GM21528 (cell line): ENCODE measurements around the gene SPTAN1.
"Not testable (repeated sequence)": the region's sequence is repeated elsewhere in the genome, so short reads cannot be mapped to it uniquely, and the experiment has no call there.

Experiments
- ATAC-seq: cut with Tn5 transposase; IDR thresholded peaks from one replicate; pipeline ENCODE4 v1.9.1; 2021; ENCODE audit warnings: mild to moderate bottlenecking, moderate library complexity; ENCODE audit not compliant: unreplicated experiment, low FRiP score

Gene SPTAN1

DNA sequence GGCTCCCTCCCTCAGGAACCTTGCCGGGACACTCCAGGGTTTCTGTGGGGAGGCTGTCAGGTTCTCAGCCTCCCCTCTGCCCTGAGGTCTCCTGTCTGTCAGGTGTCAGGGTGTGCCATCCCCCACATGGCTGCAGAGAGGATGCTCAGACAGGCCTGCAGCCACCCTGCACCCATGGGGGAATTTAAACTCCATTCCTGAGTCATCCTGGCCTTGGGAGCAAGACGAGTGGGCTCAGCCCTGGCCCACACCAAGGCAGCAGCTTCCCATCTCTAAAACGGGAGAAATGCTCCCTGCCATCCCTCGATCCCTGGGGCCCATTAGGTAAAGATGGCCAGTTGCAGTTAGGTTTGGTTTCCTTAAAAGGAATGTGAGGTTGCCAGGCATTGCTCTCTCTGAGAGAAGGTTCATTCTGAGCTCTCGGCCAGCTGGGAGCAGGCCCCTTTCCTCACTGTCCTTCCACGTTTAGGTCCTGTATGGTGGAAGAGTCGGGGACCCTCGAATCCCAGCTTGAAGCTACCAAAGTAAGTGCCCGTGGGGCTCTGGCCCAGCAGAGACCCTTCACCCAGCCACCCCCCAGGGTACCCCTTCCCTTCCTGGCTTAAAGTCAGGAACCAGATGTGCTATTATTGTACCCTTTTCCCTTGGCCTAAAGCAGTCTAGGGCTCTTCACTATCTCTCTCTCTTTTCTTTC is 77.6 kb downstream of the SPTAN1 start:
- ATAC-seq = no peak

DNA sequence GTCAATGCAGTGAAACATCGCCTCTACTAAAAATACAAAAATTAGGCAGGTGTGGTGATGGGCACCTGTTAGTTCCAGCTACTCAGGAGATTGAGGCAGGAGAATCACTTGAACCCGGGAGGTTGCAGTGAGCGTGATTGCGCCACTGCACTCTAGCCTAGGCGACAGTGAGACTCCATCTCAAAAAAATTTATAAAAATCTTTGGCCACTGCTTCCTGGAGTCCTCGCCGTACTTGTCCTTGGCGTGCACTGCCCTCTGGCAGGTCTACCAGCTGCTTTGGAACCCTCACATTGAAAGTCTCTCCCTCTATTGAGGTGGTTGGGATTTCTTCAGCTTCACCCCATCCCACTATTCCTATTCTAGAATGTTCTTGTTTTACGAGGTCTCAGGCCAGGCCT is 79.2 kb downstream of the SPTAN1 start:
- ATAC-seq = no peak

DNA sequence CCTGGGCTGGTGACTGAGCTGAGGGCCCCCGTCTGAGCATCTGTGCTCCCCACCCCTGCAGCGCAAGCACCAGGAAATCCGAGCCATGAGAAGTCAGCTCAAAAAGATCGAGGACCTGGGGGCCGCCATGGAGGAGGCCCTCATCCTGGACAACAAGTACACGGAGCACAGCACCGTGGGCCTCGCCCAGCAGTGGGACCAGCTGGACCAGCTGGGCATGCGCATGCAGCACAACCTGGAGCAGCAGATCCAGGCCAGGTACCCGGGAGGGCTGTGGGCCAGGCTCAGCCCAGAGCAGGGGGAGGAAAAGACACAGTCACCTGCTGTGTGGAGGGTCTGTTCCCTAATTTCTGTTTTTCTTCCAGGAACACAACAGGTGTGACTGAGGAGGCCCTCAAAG is 79.7 kb downstream of the SPTAN1 start:
- no peak for ATAC-seq

DNA sequence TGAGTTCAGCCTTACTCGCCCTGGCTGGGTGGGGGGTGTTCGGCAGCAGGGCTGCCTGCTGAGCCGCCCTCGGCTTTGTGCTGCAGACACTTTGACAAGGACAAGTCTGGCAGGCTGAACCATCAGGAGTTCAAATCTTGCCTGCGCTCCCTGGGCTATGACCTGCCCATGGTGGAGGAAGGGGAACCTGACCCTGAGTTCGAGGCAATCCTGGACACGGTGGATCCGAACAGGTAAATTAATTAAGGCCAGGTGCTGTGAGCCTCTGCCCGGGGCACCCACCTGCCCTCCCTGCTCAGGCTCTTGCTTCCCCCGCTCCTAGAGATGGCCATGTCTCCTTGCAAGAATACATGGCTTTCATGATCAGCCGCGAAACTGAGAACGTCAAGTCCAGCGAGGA is 80.1 kb downstream of the SPTAN1 start:
- no peak for ATAC-seq

DNA sequence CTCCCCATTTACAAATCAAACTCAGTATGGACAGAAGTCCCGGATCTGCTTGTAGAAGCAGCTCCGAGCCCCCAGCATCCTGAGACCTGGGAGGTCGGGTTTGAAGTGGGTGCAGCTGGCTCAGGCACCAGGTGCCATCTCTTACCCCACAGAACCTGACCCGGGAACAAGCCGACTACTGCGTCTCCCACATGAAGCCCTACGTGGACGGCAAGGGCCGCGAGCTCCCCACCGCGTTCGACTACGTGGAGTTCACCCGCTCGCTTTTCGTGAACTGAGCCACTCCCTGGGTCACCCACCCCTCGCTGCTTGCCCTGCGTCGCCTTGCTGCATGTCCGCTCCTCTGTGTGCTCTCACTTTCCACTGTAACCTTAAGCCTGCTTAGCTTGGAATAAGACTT is 80.7 kb downstream of the SPTAN1 start:
- ATAC-seq = no peak

DNA sequence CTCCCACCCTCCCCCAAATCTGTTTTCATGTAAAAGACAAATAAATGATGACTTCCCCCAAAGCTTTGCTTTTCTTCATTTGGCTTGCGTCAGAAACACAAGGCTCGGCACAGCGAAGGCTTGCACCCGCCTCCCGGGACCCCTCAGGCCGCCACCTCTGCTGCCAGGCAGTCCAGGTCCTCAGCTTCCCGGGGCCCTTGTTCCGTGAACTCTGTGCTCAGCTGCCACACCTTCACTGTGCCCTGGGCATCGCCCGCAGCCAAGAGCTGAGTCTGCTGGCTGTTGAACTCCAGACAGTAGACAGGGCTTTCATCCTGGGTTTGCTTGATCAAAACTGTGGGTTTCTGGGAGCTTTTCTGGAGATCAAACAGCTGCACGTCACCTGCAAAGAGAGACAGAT is 81.2 kb downstream of the SPTAN1 start:
- no peak for ATAC-seq

DNA sequence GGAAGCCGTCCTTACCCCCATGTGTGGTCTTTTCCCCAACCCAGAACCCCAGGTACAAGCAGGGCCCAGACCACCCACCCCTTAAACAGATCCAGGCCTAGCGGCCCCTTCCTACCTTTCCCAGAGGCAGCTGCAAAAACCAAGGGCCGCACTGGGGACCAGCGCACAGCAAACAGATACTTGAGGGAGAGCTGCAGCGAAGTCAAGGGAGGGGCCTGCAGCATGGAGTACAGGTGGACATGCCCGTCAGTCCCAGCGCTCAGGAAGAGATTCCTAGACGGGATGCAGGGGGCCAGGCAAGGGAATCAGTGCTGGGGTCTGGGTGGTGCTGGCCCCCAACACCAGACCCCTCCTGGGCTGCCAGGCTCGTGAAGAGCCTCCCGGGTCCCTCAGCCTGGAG is 81.7 kb downstream of the SPTAN1 start:
- no peak for ATAC-seq

DNA sequence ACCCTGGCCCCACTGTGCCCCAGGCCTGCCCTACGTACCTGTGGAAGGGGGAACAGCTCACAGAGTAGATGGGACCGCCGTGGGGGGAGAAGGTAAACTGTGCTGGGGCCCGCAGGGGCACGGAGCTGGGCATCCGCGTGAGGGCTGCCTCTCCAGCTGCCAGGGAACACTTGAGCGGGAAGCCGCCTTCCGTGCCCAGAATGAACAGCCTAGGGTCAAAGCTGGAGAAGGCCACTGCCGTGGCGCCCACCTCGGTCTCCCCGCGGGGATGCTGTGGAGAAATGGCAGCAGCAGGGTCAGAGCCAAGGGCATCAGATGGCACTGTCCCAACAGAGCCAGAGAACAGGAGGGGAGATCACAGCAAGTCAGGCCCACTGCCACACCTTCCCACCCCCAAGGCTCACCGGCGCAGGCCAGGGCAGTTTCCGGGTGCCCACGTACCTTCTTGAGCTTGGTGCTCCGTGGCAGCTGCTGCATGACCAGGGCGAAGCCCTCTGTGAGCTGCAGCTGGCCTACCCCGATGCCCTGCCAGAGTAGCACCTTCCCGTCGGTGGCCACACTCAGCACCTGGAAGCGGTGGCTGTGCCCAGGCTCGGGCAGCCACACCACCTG is 82.4 kb downstream of the SPTAN1 start:
- no peak for ATAC-seq

DNA sequence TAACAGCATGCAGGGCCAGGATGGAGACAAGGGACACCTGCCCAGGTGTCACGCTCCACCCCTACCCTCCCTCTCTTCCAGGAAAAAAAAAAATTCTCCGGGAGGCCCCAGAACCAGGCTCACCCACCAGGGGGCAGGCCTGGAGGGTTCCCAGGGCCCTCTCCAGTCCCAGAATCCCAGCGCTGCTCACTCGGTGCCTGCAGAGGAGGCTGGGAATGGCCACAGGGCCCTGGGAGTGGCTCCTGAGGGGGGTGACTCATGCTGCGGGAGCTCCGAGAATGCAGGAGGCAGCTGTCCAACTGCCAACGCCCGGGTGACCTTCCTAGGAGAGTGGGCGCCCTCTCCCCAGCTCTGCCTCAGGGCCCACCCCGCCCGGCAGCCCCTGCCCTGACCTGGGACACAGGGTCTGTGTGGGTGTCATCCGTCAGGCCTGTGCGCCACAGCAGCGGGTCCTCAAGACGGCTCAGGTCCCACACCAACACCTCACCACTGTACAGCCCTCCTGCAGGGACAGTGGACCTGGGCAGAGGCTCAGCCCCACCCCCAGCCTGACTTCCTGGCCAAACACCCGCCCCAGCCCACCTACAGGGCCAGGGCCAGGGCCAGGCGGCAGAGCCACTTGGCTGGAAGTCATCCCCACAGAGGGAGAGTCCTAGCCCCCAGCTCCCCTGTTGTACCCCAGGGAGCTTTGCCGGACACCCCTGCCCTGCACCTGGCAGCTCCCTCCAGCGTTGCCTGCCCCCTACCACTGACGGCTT is 83.1 kb downstream of the SPTAN1 start:
- no peak for ATAC-seq

DNA sequence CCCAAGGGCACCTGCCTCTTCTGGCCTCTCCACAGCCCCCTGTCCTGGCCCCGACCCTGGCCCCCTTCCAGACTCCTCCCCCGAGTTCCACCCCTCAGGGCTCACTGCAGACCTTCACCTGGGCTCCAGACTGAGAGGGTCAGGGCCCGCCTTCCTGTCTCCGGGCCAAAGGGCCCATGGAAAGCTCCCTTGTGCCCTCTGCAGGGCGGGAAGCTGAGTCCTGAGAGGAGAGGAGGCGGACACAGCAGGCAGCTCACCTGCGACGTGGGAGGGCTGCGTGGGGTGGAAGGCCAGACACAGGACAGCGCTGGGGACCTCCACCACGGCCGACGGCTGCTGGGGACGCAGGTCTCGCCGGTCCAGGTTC is 83.6 kb downstream of the SPTAN1 start:
- ATAC-seq = no peak

DNA sequence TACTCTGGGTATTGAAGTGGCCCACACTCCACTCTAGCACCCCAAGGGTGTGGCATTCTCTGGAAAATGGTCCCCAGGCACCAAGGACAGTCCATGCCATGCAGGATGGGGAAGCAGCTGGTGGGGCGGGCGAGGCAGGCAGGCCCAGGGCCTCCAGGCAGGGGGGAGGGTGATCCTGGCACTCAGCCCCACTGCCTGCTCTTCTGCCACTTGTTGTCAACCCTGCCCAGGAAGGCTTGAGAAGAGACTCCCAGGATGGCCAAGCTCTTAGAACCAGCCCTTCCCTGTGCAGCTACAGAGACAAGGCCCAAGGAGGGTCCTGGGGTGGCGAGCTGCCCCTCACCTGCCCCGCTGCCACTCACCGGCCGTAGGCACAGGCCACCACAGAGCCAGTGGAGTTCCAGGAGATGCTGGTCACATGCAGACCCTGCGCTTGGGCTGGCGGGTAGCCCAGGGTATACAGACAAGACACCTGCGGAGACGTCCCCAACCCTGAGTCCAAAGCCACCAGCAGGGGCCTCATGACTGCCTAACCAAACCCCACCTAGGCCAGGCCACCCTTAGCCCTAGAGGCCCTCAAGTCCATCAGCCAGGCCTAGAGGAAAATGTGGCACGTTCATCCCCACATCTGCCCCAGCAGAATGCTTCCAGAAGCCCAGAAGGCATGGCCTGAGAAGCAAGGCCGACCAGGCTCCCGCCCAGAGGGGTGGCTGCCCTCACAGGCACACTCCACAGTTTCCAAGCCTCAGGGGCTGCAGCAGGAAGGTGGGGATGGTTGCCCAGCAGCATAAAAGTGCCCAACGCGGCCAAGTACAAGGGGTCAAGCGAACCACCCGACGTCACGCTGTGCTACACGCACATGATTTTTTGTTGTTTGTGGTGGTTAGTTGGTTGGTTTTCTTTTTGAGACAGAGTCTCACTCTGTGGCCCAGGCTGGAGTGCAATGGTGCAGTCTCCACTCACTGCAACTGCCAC is 84.5 kb downstream of the SPTAN1 start:
- no peak for ATAC-seq

DNA sequence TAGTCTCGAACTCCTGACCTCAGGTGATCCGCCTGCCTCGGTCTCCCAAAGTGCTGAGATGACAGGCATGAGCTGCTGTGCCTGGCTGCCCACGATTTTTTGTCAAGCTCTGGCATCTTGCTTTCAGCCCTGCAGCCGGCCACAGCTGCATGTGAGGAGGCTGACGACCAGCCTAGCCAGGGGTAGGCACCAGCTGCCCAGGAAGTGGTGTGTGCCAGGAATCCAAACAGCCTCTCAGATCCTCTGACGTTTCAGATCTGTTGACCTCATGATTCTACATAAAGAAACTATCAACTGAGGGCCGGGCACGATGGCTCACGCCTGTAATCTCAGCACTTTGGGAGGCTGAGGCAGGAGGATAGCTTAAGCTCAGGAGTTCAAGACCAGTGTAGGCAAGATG is 85.3 kb downstream of the SPTAN1 start:
- no peak for ATAC-seq

DNA sequence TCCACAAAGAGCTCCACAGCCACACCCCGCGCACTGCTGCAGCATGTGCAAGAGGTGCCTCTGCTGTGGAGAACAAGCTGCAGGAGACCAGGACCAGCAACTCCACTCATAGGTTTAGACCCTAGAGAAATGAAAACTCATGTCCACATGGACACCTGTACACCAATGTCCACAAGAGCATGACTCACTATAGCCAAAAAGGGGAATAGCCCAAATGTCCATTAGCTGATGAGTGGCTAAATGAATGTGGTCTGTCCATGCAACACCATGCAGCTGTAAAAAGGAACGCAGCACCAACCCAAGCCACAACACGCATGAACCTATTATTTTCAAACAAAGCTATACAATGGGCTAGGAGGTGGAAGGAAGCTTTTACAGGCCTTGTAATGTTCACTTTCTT is 86.2 kb downstream of the SPTAN1 start:
- no peak for ATAC-seq

DNA sequence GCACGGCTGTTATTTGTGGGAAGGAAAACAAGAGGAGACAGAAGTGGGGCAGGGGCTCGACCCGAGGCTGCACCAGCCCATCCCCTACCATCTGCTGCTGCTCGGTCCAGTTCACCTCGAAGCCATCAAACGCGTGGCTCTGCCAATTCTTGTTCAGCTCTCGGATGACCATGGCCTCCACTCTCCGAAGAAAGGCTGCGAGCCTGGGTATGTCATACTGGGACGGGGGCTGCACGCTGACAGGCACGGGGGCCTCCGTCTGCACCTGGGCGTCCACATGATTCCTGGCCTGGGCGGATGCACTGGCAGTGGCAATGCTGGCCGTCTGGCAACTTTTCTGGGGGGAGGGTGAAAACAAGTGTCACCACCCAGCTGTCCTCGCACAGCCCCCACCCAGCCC is 88.2 kb downstream of the SPTAN1 start:
- no peak for ATAC-seq

DNA sequence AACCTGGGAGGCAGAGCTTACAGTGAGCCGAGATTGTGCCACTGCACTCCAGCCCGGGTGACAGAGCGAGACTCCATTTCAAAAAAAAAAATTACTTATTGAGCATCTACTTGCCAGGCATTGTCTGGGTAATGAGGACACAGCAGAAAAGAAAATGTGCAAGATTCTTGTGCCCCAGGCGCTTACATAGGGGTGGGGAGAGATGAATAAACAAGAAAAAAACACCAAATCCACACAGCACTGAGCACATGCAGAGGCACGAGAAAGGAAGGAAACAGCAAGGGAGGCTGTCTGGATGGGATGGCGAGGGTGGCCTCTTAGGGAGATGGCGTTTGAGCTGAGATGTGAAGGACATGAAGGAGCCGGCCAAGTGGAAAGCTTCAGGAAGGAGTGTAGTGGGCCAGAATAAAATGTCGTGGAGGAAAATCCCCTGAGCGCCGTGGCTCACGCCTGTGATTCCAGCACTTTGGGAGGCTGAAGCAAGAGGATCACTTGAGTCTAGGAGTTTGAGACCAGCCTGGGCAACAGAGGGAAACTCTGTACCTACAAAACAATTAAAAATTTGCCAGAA is 90.4 kb downstream of the SPTAN1 start:
- no peak for ATAC-seq

DNA sequence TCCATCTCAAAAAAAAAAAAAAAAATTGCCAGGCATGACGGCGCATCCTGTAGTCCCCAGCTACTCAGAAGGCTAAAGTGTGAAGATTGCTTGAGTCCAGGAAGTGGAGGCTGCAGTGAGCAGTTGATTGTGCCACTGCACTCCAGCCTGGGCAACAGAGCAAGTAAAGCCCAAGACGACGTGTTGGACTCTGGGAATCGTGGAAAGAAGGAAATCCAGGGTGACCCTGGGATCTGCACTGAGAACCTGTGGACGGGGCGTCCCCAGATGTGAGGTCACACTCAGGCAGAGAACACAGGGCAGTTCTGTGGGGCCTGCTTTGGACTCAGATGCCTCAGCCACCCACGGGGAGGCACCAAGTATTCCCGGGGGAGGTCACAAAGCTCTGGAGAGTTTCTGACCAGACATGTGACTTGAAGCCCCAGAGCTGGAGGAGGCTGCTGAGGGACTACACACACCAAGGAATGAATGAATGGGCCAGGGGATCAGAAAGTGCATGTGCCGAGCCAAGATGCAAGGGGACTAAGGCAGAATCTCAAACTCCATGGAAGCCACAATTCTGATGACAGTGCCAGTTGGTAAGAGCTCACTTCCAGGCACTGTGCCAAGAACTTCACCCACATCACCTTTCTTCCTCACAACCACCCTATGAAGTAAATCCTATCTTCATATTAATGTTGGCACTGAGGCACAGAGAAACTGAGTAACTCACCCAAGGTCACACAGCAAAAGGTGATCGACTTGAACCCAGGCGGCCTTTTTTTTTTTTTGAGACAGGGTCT is 91.3 kb downstream of the SPTAN1 start:
- ATAC-seq = no peak

DNA sequence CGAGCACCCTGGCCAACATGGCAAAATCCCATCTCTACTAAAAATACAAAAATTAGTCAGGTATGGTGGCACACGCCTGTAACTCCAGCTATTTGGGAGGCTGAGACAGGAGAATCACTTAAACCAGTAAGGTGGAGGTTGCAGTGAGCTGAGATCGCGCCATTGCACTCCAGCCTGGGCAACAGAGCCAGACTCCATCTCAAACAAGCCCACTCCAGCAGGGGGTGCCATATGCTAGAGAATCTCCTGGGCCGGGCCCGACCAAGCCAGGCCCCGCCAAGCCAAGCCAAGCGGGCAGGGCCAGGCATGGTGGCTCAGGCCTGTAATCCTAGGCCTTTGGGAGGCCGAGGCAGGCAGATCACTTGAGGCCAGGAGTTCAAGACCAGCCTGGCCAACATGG is 95.8 kb downstream of the SPTAN1 start:
- ATAC-seq = not testable (repeated sequence)

DNA sequence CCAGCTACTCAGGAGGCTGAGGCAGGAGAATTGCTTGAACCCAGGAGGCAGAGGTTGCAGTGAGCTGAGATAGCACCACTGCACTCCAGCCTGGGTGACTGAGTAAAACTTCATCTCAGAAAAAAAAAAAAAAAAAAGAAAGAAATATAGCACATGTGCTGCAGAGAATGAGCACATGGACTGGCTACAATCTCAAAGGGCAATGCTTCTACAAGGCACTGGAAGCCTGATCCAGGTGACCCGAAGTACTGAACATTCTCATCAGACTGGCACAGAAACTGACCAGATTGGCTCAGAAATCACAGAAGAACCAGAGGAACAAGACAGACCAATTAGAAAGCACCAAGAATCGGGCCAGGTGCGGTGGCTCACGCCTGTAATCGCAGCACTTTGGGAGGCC is 99.4 kb downstream of the SPTAN1 start:
- no peak for ATAC-seq

DNA sequence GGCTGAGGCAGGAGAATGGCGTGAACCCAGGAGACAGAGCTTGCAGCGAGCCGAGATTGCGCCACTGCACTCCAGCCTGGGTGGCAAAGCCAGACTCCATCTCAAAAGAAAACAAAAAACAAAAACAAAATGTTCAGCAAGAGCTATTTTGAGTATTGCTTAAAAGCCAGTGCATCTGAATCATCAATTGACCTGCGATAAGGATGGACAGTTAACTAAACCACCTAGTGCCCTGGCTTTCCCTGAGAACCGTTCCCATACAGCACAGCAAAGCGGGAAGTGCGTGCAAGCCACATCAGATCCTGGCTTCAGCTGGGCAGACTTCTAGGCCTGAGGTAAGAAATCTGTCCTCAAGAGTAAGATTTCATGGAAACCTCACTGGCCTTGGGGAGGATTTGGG is 101.5 kb downstream of the SPTAN1 start:
- ATAC-seq = no peak

DNA sequence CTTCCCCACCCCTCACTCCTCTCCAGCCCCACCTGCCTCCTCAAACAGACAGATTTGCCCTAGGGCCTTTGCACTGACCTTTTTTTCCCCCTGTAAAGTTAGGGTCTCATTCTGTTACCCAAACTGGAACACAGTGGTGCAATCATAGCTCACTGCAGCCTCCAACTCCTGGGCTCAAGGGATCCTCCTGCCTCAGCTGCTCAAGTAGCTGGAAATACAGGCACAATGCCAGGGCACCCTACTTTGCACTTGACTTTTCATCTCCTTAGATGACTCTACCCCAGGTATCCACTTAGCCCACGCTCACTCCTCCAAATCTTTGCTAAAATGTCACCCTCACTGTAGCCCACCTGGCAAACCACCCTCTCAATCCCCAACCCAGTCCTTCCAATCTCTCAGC is 102.1 kb downstream of the SPTAN1 start:
- no peak for ATAC-seq
